Pancreas (tissue), 10 donors: ENCODE measurements around the gene RNF169. TPM values are rescaled to one million over a fixed set of nuclear protein-coding genes. Genes with fewer than 3 reads are reported as not detected.
A peak's percentile ranks its signal among the peaks of the same experiment; 100 is the strongest.

ENCODE experiments used
- ATAC-seq, 4 donors: fragments of 200-7000 bp; cut with Tn5 transposase; one replicate each; pipeline versions ENCODE4 v1.8.0 to v1.9.1; 2020; ENCODE audit warnings: mild to moderate bottlenecking in 4 of 4, moderate library complexity in 4 of 4
- DNase-seq, 6 donors: peaks; one replicate each; pipeline ENCODE4 v3.0.0-alpha.2; 2020
- FAIRE-seq: peaks from 2 replicates; lab custom pipeline; 2012; peaks lifted over from hg19 to GRCh38; lab: Jason Lieb, UNC
- H3K27ac ChIP-seq, 4 donors: fragments of 200-600 bp; sonication (generic); 1 replicate in 3 of 4; 2 replicates in 1 of 4; pipeline versions ENCODE4 v1.5.0 to v1.8.0; 2020
- H3K27me3 ChIP-seq, 4 donors: fragments of 200-600 bp; one replicate each; pipeline ENCODE4 v1.8.0; 2021
- H3K36me3 ChIP-seq, 3 donors: fragments of 200-600 bp; sonication (generic) in 1 of 3; one replicate each; pipeline versions ENCODE4 v1.5.0 to v1.8.0; 2020 to 2021
- H3K4me1 ChIP-seq, 3 donors: fragments of 200-600 bp; one replicate each; pipeline ENCODE4 v1.8.0; 2021
- H3K4me3 ChIP-seq, 4 donors: fragments of 200-600 bp; sonication (generic) in 2 of 4; one replicate each; pipeline versions ENCODE4 v1.5.0 to v1.8.0; 2020 to 2021
- H3K9me3 ChIP-seq, 4 donors: fragments of 200-600 bp; one replicate each; pipeline ENCODE4 v1.8.0; 2021
- CTCF ChIP-seq, 4 donors: fragments of 200-600 bp; sonication (generic) in 3 of 4; IDR thresholded peaks; one replicate each; pipeline versions ENCODE4 v1.5.0 to v1.8.0; 2021; ENCODE audit warnings: antibody characterized with exemption in 4 of 4
- WGBS, 2 donors: extraction: QIAGEN DNeasy Blood & Tissue Kit; methylation state at CpG; one replicate each; pipeline ENCODE4 v1.1.7; 2013; 5-methylcytosine and 5-hydroxymethylcytosine counted together
- intact Hi-C, 3 donors: fragments of 100-400 bp; cut with DNase I; formaldehyde crosslinking; loops; one replicate each; pipeline versions ENCODE4 v1.11.1 to v1.14.2; 2022
- microRNA-seq, 2 donors: library from miRNA; unstranded; fragments of <30 nt; microRNA quantifications; one replicate each; pipeline versions ENCODE4 to v1.1.0, GENCODE V29; 2019 to 2020
- polyA plus RNA-seq, 2 donors: library from polyadenylated mRNA; stranded (reverse); fragments of 200-250 nt; gene quantifications; one replicate each; pipeline ENCODE4 v1.2.3, GENCODE V29; 2013
- total RNA-seq, 6 donors: library from RNA; stranded (reverse); fragmentation: NEBNext Ultra II Directional in 4 of 6; extraction: Animal tissue kit (Norgen Biotek cat#: 25700) in 4 of 6; gene quantifications; one replicate each; pipeline versions ENCODE4 v1.2.1 to v1.2.4, GENCODE V29; 2021 to 2023
- donor health status: healthy with polysubstance abuse.
- donor health status: DM: no; HTN: no; CAD: no; lungs with moderate emphysema.
- donor health status: DM: no; HTN: no; CAD: no.
- donor health status: control.
- donor health status: control.
- donor health status: Bipolar disorder and iron deficiency.
- donor health status: DM: yes; HTN: yes; CAD: no.
- donor health status: DM: no; HTN: no; CAD: no.
- donor health status: DM: no; HTN: no; CAD: no.
- donor health status: DM: yes; HTN: yes; CAD: no.

The RNF169 gene
- total and polyA plus RNA-seq, 8 donors, result 2.3 to 12.0 (median 6.9) TPM

- no peak overlapping the region for H3K4me3 ChIP-seq
- peaks cover 0 to 4% (median 0%) of the 10 kb centered on the region in 4 donors for H3K9me3 ChIP-seq
- no peaks in the 10 kb centered on the region for H3K4me1 ChIP-seq
- peaks cover 0 to 13% (median 7%) of the 10 kb centered on the region in 3 donors for H3K36me3 ChIP-seq
- no peak overlapping the region for H3K27ac ChIP-seq
- FAIRE-seq (no peak), DNase-seq (no peak), ATAC-seq (no peak)
- 91 to 98% methylated on average over 2 of the region's 2 CpGs for WGBS, 2 donors
- intact Hi-C loops, result no loop called here
- no peaks in the 10 kb centered on the region for H3K27me3 ChIP-seq
- no peak for TF ChIP-seq CTCF (IDR thresholded peaks at IDR 0.05)
Observed at GRCh38 chr11:74863410-74863809, 114.8 kb downstream of the RNF169 start.

- H3K4me1 ChIP-seq, result no peaks in the 10 kb centered on the region
- intact Hi-C loops, result no loop called here
- H3K27ac ChIP-seq, result no peak overlapping the region
- ATAC-seq (no peak), DNase-seq (no peak), FAIRE-seq (no peak)
- TF ChIP-seq CTCF (IDR thresholded peaks at IDR 0.05), result no peak
- peaks cover 0 to 27% (median 7%) of the 10 kb centered on the region in 3 donors for H3K36me3 ChIP-seq
- H3K27me3 ChIP-seq, result no peaks in the 10 kb centered on the region
- peaks cover 0 to 10% (median 0%) of the 10 kb centered on the region in 4 donors for H3K9me3 ChIP-seq
- no peak overlapping the region for H3K4me3 ChIP-seq
Observed at GRCh38 chr11:74866557-74866956, 117.9 kb downstream of the RNF169 start.

- FAIRE-seq (no peak), ATAC-seq (no peak)
- 100% methylated on average over 1 of the region's 1 CpG for WGBS, 2 donors
Observed at GRCh38 chr11:74870485-74870884, 121.8 kb downstream of the RNF169 start.

GRCh38 chr11:74871037-74871436 lies 122.4 kb downstream of the RNF169 start:
- intact Hi-C loops, result no loop called here
- WGBS, 2 donors, result 97 to 98% methylated on average over 2 of the region's 2 CpGs
- Histone ChIP-seq H3K27ac (no peak overlapping the region), H3K4me3 (no peak overlapping the region), H3K9me3 (peaks cover 0 to 10% (median 0%) of the 10 kb centered on the region in 4 donors), H3K4me1 (no peaks in the 10 kb centered on the region), H3K27me3 (no peaks in the 10 kb centered on the region), H3K36me3 (peaks cover 0 to 32% (median 5%) of the 10 kb centered on the region in 3 donors)
- ATAC-seq, result peak in 1 of 4 donors; percentile 24
- TF ChIP-seq CTCF (IDR thresholded peaks at IDR 0.05), result no peak
- no peak for DNase-seq
- FAIRE-seq, result no peak

More at GRCh38 chr11:74870485-74870884, 121.8 kb downstream of the RNF169 start:
- no peak for TF ChIP-seq CTCF (IDR thresholded peaks at IDR 0.05)
- no peaks in the 10 kb centered on the region for H3K27me3 ChIP-seq
- H3K4me1 ChIP-seq, result no peaks in the 10 kb centered on the region
- H3K9me3 ChIP-seq, result peaks cover 0 to 10% (median 0%) of the 10 kb centered on the region in 4 donors
- no peak overlapping the region for H3K27ac ChIP-seq
- peaks cover 0 to 32% (median 1%) of the 10 kb centered on the region in 3 donors for H3K36me3 ChIP-seq
- intact Hi-C loops, result no loop called here
- no peak for DNase-seq
- no peak overlapping the region for H3K4me3 ChIP-seq

- DNase-seq (no peak), FAIRE-seq (no peak), ATAC-seq (no peak)
- Histone ChIP-seq H3K36me3 (peaks cover 0 to 13% (median 5%) of the 10 kb centered on the region in 3 donors), H3K4me3 (no peak overlapping the region), H3K27me3 (no peaks in the 10 kb centered on the region), H3K9me3 (no peaks in the 10 kb centered on the region), H3K4me1 (no peaks in the 10 kb centered on the region), H3K27ac (no peak overlapping the region)
- TF ChIP-seq CTCF (IDR thresholded peaks at IDR 0.05), result peak in 2 of 4 donors; percentile 10 to 34
- intact Hi-C loops, result no loop called here
- WGBS, 2 donors, result 37 to 55% methylated on average over 1 of the region's 1 CpG
Observed at GRCh38 chr11:74877132-74877531, 128.5 kb downstream of the RNF169 start.

Small RNAs within 50 kb of the gene (microRNA-seq; reads per million reads assigned to microRNA genes)
- gene MIR4696, result 0 reads per million in 2 donors

Other genes starting within 250 kb of the RNF169 start
- 10 to 100 TPM in 3 of 6 donors, 1 to 10 TPM in 3; 7.9 to 14.0 (median 10.2) TPM for gene POLD3, start 156.3 kb upstream of the RNF169 start, total RNA-seq
- gene POLD3, start 156.3 kb upstream of the RNF169 start, polyA plus RNA-seq, result 1 to 10 TPM; 7.2 to 8.6 TPM
- 1 to 10 TPM in 2 of 6 donors, under 1 TPM in 3, not detected in 1; 0.72 to 6.9 (median 0.82) TPM for gene CHRDL2, start 17.4 kb upstream of the RNF169 start, total RNA-seq
- 1 to 10 TPM; 2.0 to 3.8 TPM for gene CHRDL2, start 17.4 kb upstream of the RNF169 start, polyA plus RNA-seq
- gene XRRA1, start 200.2 kb downstream of the RNF169 start, total RNA-seq, result 10 to 100 TPM in 3 of 6 donors, 1 to 10 TPM in 3; 7.5 to 22.5 (median 9.9) TPM
- gene XRRA1, start 200.2 kb downstream of the RNF169 start, polyA plus RNA-seq, result 1 to 10 TPM; 2.4 to 6.1 TPM
- 100 to 1,000 TPM in 3 of 6 donors, 10 to 100 TPM in 3; 81.0 to 125 (median 103) TPM for gene SPCS2, start 200.4 kb downstream of the RNF169 start, total RNA-seq
- 100 to 1,000 TPM in 1 of 2 donors, 10 to 100 TPM in 1; 75.0 to 132 TPM for gene SPCS2, start 200.4 kb downstream of the RNF169 start, polyA plus RNA-seq
- gene NEU3, start 240.1 kb downstream of the RNF169 start, total RNA-seq, result 1 to 10 TPM; 3.1 to 7.2 (median 4.0) TPM
- gene NEU3, start 240.1 kb downstream of the RNF169 start, polyA plus RNA-seq, result 1 to 10 TPM; 3.8 to 6.2 TPM